ENCODE data around the gene DDX24.

DNA sequence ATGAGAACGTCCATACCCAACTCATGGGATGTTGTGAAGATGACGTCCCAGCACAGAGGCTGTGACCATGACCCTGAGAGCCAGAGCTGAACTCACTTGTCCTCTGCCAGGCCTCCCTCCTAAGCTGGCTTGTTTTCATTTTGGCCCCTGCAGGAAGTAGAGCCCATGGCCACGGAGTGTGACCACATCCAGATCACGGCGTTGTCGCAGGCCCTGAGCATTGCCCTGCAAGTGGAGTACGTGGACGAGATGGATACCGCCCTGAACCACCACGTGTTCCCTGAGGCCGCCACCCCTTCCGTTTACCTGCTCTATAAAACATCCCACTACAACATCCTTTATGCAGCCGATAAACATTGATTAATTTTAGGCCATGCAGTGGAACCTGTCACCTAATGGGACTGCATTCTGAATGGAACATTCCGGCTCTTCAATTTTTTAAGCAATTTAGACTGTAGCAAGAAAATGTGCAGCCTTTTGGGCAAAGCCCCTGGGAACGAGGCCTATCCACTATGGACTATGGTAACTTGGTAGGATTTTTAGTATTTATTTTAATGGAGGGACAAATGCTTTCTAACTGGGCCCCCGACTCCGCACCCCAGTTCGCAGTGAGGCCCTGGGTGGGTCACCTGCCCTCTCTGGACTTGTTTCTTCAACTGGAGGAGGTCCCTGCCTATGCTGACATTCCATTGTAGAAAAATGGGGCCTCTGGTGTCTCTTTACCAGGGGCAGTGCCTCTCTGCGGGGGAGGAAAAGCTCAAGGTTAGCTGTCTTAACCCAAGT lies 35.2 kb downstream of the DDX24 start:
- TF ChIP-seq, protein P1, sequence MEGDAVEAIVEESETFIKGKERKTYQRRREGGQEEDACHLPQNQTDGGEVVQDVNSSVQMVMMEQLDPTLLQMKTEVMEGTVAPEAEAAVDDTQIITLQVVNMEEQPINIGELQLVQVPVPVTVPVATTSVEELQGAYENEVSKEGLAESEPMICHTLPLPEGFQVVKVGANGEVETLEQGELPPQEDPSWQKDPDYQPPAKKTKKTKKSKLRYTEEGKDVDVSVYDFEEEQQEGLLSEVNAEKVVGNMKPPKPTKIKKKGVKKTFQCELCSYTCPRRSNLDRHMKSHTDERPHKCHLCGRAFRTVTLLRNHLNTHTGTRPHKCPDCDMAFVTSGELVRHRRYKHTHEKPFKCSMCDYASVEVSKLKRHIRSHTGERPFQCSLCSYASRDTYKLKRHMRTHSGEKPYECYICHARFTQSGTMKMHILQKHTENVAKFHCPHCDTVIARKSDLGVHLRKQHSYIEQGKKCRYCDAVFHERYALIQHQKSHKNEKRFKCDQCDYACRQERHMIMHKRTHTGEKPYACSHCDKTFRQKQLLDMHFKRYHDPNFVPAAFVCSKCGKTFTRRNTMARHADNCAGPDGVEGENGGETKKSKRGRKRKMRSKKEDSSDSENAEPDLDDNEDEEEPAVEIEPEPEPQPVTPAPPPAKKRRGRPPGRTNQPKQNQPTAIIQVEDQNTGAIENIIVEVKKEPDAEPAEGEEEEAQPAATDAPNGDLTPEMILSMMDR (IDR thresholded peaks at IDR 0.05; ENCODE audit: low read depth, low read length, poor library complexity, severe bottlenecking): no peak
- no peak for TF ChIP-seq EZH2phosphoT487 (IDR thresholded peaks at IDR 0.05; ENCODE audit: borderline replicate concordance, low read length)

Data from DOHH2 (cell line).